ENCODE measurements around the gene DNAJC3.
A peak's percentile ranks its signal among the peaks of the same experiment; 100 is the strongest.
"Not testable (repeated sequence)": the region's sequence is repeated elsewhere in the genome, so short reads cannot be mapped to it uniquely, and the experiment has no call there.

The DNAJC3 gene

GRCh38 chr13:95783747-95784146, 106.8 kb downstream of the DNAJC3 start:
- DNase-seq (ENCODE audit: low spot score) = no peak

GRCh38 chr13:95784161-95784899, 107.4 kb downstream of the DNAJC3 start:
- no peak for DNase-seq (ENCODE audit: low spot score)

GRCh38 chr13:95784900-95785290, 108.0 kb downstream of the DNAJC3 start:
- DNase-seq (ENCODE audit: low spot score) = no peak

- no peak for DNase-seq (ENCODE audit: low spot score)
Measured at GRCh38 chr13:95787356-95788099, 110.6 kb downstream of the DNAJC3 start.

- DNase-seq (ENCODE audit: low spot score) = no peak
Measured at GRCh38 chr13:95788100-95788463, 111.1 kb downstream of the DNAJC3 start.

GRCh38 chr13:95789315-95789714, 112.4 kb downstream of the DNAJC3 start:
- DNase-seq (ENCODE audit: low spot score) = not testable (repeated sequence)

GRCh38 chr13:95791084-95791722, 114.3 kb downstream of the DNAJC3 start:
- no peak for DNase-seq (ENCODE audit: low spot score)

GRCh38 chr13:95793018-95793555, 116.1 kb downstream of the DNAJC3 start:
- no peak for DNase-seq (ENCODE audit: low spot score)

GRCh38 chr13:95793781-95794180, 116.8 kb downstream of the DNAJC3 start:
- DNase-seq (ENCODE audit: low spot score) = no peak

GRCh38 chr13:95797016-95797415, 120.1 kb downstream of the DNAJC3 start:
- DNase-seq (ENCODE audit: low spot score) = no peak

- no peak for DNase-seq (ENCODE audit: low spot score)
Measured at GRCh38 chr13:95800436-95800835, 123.5 kb downstream of the DNAJC3 start.

GRCh38 chr13:95801825-95802224, 124.9 kb downstream of the DNAJC3 start:
- DNase-seq (ENCODE audit: low spot score) = no peak

- no peak for DNase-seq (ENCODE audit: low spot score)
Measured at GRCh38 chr13:95805921-95806320, 129.0 kb downstream of the DNAJC3 start.

- no peak for DNase-seq (ENCODE audit: low spot score)
Measured at GRCh38 chr13:95809429-95809828, 132.5 kb downstream of the DNAJC3 start.

- DNase-seq (ENCODE audit: low spot score) = no peak
Measured at GRCh38 chr13:95813139-95813538, 136.2 kb downstream of the DNAJC3 start.

- no peak for DNase-seq (ENCODE audit: low spot score)
Measured at GRCh38 chr13:95814495-95814894, 137.6 kb downstream of the DNAJC3 start.

- no peak for DNase-seq (ENCODE audit: low spot score)
Measured at GRCh38 chr13:95822303-95822702, 145.4 kb downstream of the DNAJC3 start.

GRCh38 chr13:95833126-95833525, 156.2 kb downstream of the DNAJC3 start:
- no peak for DNase-seq (ENCODE audit: low spot score)

- no peak for DNase-seq (ENCODE audit: low spot score)
Measured at GRCh38 chr13:95833719-95834118, 156.8 kb downstream of the DNAJC3 start.

- DNase-seq (ENCODE audit: low spot score) = peak; percentile 75
Measured at GRCh38 chr13:95834134-95834765, 157.3 kb downstream of the DNAJC3 start.

- no peak for DNase-seq (ENCODE audit: low spot score)
Measured at GRCh38 chr13:95841894-95842293, 165.0 kb downstream of the DNAJC3 start.

GRCh38 chr13:95842898-95843297, 166.0 kb downstream of the DNAJC3 start:
- no peak for DNase-seq (ENCODE audit: low spot score)

Data from cerebellar cortex (tissue), 1 donor.